Stimulated activated CD8-positive, alpha-beta memory T cell treated with anti-CD3 and anti-CD28 coated beads, Interleukin-4, amount 100 ng/mL, for 48 hours (primary cell): ENCODE data around the gene PTCD1.
"Not testable (repeated sequence)": the region's sequence is repeated elsewhere in the genome, so short reads cannot be mapped to it uniquely, and the experiment has no call there.

ENCODE experiments used
- DNase-seq: peaks from one replicate; pipeline ENCODE4 v3.0.0-alpha.2; 2020

The PTCD1 gene

DNA sequence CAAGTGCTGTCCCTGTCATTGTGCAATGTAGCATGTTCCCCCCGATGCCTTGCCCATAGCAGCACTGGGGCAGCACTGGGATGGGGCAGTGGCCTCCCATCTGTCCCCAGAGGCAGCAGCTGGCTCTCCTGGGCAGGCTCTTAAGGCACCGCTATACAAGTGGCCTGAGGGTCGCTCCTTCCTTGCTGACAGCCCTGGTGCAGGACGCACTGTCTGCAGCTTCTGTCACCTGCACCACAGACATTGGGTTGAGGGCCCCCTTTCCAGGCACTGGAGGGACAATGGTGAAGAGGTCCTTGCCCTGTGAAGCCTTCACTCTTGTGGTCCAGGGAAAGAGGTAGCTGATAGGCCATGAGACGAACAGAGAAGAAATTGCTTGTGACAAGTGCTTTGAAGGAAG is 10.7 kb upstream of the PTCD1 start:
- no peak for DNase-seq

DNA sequence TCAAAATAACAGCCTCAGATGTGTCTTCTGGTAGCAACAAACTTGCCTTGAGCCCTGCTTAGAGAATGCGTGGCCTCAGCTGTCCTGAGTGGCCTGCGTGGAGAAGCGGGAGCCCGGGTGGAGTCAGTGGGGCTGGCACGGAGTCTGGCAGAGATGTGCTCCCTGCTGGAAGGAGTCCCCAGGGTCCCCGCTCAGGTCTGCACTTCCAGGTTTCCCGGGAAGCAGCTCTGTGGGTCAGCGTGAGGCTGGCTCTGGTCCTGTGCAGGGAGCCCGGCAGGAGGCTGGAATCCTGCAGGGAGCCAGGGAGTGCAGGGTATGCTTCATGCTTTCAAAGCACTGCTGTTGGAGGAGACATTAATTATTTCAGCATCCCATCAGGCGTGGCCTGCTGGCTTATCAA is 10.3 kb upstream of the PTCD1 start:
- DNase-seq, result no peak

DNA sequence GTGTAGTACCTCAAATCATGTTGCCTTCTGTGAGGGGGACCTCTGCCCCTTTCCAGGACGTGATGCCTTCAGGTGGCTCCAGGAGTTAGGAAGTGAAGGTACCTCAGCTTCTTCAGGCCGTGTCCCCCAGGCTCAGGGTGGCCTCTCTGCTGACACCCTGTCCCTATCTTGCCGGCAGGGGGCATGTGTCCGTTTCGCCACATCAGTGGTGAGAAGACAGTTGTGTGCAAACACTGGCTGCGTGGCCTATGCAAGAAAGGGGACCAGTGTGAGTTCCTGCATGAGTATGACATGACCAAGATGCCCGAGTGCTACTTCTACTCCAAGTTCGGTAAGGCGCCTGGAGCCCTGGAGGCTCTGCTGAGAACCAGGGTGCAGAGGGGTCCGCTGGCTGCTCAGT is 9.3 kb upstream of the PTCD1 start:
- DNase-seq, result no peak

DNA sequence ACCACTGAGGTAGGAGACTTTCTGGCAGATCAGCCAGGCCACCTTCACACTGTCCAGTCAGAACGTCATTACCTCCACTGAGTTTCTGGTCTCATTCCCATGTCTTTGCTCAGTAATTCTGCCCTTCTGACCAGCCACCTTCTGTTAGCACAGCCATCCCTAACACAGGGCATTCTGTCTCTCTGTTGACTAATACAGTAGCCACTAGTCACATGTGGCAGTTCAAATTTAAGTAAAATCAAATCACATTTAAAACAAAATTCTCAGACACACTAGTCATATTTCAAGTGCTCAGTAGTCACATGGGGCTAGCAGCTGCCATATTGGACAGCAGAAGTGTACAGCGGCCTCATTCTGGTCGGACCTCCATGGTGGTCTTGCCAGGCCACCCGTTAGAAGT is 7.5 kb upstream of the PTCD1 start:
- no peak for DNase-seq

DNA sequence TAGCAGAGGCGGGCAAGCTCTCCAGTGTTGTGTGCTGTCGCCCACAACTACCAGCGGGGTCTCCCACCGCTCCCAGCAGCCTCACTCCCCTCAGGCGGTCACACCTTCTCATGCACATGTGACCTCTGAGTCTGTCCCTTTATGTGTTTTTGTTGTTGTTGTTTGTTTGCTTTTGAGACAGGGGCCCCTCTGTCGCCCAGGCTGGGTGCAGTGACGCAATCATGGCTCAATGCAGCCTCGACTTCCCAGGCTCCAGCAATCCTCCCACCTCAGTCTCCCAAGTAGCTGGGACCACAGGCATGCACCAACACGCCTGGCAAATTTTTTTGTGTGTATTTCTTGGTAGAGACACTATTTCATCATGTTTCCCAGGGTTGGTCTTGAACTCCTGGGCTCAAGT is 1.6 kb upstream of the PTCD1 start:
- DNase-seq, result no peak

DNA sequence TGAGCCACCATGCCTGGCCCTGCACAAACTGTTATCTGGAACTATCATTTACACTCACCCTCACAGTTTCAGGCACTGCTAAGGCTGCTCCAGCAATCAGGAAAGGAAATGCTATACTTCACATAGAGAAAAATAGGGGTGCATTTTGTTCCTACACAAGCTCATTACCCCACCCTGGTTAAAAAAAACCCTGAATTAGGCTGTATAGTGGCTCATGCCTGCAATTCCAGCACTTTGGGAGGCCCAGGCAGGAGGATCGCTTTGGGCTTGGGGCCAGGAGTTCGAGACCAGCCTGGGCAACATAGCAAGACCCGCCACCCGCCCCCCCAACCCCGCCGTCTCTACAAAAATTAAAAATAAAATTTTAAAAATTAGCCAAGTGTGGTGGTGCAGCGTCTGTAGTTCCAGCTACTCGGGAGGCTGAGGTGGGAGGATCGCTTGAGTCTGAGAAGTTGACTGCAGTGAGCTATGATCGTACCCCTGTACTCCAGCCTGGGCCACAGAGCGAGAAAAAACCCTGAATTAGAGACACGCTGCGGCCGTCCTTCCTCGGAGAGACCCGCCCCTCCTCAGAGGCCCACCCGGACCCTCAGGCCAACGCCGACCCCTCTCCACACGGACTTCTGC is 539 bp downstream of the PTCD1 start:
- DNase-seq, result no peak

DNA sequence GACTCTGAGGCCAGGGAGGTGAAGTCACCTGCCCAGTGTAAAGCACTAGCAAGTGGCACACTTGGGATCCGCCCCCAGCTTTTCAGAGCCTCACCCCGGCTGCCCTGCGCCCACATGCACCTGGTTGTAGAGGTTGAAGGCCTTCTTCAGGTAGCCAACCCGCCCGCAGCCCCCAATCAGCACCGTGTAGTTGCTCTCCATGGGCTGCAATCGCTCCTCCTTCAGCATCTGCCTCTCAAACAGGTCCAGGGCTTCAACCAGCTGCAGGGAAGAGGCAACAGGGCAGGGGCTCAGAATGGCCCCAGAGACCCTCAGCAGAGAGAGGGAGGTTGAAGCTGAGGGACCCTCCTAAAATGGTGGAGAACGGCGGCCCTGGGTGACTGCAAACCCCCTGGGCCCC is 5.4 kb downstream of the PTCD1 start:
- DNase-seq, result no peak

DNA sequence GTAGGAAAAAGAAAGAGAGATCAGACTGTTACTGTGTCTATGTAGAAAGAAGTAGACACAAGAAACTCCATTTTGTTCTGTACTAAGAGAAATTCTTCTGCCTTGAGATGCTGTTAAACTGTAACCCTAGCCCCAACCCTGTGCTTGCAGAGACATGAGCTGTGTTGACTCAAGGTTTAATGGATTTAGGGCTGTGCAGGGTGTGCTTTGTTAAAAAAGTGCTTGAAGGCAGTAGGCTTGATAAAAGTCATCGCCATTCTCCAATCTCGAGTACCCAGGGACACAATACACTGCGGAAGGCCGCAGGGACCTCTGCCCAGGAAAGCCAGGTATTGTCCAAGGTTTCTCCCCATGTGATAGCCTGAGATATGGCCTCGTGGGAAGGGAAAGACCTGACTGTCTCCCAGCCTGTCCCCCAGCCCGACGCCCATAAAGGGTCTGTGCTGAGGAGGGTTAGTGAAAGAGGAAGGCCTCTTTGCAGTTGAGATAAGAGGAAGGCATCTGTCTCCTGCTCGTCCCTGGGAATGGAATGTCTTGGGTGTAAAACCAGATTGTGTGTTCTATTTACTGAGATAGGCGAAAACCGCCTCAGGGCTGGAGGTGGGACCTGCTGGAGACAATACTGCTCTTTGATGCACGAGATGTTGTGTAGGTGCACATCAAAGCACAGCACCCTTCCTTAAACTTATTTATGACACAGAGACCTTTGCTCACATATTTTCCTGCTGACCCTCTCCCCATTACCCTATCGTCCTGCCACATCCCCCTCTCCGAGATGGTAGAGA is 6.7 kb downstream of the PTCD1 start:
- not testable (repeated sequence) for DNase-seq

DNA sequence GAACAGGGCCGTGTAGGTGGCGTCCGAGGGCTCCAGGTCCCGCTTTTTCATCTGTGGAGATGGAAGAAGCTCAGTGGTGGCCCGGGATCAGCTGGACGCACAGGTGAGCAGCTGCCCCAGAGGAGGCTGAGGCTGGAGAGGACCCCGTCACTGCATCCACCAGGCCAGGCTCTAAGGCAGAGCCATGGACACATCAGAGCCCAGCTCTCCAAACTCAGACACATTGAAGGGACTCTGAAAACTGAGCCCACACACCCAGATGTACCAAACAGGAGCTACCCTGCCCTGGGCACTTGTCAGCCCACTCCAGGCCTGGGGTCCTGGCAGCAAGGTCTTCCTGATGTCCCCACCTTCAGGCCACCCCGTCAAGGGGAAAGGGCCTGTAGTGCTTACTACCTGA is 8.8 kb downstream of the PTCD1 start:
- no peak for DNase-seq

DNA sequence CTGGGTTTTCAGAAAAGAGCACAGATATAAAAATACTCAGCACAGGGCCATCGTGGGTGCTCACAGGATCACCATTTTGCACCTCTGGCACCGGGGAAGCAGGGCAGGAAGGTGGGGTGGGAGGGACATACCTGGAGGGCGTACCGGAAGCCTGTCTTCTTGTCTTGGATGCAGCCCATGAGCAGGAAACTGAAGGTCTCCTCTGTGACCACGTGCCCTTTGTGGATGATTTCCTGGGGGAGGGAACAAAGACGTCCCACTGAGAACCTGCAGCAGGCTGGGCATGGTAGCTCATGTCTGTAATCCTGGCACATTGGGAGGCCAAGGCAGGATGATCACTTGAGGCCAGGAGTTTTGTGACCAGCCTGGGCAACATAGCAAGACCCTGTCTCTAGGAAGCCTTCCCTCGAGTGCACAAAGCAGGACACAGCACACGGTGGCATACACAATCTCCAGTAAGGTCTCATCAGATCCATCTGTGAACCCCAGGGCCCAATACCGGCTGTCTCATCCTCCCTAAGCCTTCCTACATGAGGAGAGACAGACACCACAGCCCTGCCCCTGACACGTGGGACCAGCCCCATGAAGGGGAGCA is 9.5 kb downstream of the PTCD1 start:
- DNase-seq, result no peak

DNA sequence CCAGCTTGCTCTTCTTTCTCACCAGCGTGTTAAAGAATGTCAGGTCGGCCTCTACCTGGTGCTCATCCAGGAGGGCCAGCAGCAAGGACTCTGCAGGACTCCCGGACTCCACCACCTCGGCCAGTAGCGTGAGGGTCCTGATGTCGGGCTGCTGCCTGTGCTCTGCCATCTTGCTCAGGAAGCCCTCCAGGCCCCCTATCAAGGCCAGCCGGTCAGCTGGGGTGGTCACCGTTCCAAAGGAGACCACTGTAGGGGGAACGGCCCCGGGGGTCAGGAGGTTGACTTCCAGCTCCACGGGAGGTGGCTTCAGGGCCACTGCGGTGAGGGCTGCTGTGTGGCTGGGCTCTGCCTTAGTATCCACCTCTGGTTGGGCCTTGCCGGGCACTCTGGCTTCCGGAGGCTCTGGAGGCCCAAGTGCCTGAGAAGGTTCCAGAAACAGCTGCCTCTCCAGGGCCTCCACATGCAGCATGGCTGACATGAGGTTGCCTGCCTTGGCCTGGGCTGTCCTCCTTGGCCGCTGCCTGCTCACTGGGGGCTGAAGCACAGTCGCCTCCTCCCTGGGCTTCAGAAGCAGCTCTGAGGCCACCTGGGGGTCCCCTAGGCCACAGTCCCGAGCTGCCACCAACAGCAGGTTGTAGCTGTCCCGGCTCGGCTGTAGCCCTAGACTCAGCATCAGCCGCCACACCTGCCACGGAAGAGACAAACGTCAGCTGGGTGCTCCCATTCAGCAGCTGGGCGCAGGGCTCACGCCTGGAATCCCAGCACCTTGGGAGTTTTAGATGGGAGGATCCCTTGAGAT is 13.5 kb downstream of the PTCD1 start:
- DNase-seq, result no peak

DNA sequence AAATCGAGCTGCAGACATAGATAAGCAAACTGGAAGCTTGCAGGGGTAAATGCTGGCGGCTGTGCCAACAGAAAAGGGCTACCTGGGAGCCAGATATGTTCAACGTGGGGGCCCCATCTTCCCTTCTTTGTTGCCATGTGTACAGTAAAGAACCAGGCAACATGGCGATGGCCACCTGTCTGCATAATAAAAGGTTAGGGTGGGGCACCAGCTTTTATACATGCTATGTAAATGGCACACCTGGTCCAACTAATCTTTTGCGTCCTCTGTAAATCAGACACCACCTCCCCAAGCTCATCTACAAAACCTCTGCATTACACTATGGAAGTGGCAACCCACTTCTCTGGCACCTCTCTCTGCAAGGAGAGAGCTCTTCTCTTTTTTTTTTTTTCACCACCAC is 16.0 kb downstream of the PTCD1 start:
- no peak for DNase-seq

DNA sequence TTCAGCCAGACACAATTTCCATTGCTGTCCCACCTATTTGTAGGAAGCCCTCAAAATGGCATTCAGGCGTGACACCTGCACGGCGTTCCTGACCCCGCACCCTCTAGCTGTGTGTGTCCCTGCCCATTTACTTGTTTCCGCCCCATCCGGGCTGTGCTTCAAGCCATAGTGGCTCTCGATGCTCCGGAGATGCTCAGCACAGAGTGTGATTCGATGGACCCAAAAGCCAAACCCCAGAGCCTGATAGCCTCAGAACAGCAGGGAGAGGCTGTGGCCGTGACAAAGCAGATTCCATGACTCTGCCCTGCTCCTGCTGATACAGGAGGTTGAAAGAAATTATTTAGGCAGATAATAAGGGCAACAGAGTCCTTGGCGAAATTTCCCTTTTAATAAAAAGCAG is 16.4 kb downstream of the PTCD1 start:
- no peak for DNase-seq

DNA sequence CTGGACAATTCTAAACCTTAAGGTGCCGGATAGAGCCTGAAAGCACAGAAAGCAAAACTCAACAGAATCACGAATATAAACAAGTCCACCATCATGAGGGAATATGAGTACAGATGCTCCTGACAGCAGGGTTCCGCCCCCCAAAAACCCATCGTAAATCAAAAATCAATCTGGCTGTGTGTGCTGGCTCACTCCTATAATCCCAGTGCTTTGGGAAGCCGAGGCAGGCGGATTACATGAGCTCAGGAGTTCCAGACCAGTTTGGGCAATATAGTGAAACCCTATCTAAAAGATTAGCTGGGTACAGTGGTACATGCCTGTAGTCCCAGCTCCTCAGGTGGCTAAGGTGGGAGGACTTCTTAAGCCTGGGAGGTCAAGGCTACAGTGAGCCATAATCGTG is 17.6 kb downstream of the PTCD1 start:
- no peak for DNase-seq

DNA sequence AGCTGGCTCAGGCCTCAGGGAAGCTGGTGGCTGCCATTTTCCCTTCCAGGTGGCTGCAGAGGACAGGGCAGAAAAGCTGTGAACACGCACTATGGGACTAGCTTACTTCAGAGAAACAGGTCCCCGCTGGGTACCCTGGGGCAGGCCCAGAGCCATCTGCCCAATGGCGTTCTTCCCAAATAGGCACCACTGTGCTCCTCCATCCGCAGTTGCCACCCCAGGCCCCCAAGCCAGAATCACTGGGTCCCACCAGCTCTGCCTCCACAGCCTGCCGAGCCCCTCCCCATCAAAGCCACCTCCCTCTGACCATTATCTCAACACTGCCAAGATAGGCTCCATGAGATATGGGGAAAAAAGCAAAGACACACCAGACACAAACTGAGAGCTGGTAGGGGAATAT is 18.4 kb downstream of the PTCD1 start:
- DNase-seq, result no peak

DNA sequence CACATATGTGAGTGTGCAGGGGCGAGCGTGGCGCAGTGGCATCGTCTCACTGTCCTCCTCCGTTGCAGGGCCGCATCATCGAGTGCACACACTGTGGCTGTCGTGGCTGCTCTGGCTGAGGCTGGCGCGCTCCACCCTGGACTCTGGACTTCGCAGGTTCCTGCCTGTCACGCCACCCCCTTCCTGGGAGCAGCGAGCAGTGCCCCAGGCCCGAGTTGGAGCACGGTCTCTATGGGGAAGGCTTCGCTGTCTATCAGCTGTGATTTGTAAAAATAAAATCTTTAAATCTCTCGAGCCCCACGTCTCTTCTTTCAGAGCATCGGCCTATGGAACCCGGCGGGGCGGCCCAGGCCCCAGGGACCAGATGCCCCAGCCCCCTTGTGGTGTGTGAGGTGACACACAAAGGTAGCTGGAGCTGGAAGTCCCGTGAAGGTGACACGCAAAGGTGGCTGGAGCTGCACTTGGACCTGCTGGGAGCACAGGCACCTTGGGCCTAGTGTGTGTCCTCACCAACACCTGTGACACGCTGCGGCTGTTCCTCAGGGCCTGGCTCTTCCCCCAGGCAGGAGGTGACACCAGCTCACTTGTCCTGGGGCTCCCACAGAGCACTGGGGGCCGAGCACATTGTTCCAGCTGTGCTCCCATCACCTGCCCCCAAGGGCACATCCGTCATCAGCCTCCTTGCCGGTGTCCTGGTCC is 19.1 kb downstream of the PTCD1 start:
- DNase-seq, result no peak

DNA sequence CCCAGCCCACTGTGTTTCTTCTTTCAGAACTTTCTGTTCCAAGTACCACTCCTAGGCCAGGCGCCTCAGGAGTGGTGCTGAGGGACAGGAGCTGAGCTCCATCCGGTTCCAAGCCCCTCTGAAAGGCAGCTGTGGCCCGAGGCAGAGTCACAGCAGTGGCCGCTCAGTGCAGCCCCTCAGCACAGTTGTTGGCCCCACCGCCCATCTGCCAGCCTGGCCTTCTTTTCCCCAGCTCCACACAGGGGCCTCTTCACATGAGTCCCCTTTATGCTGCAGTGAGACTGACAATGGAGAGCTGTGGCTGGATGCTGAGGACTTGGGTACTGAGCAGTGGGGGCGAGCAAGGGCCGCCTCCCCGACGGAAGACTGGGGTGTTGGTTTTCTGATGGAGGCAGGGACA is 20.3 kb downstream of the PTCD1 start:
- DNase-seq, result no peak

DNA sequence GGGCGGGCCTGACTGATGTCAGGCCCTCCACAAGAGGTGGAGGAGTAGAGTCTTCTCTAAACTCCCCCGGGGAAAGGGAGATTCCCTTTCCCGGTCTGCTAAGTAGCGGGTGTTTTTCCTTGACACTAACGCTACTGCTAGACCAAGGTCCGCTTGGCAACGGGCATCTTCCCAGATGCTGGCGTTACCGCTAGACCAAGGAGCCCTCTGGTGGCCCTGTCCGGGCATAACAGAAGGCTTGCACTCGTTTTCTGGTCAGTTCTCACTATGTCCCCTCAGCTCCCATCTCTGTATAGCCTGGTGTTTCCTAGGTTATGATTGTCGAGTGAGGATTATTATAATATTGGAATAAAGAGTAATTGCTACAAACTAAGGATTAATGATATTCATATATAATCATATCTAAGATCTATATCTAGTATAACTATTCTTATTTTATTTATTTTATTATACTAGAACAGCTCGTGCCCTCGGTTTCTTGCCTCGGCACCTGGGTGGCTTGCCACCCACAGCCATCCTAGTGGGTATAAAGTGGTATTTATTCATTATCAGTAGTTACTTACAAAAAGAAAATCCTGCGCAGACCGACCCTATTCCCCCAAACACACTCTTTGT is 23.0 kb downstream of the PTCD1 start:
- peak; percentile 62 for DNase-seq

DNA sequence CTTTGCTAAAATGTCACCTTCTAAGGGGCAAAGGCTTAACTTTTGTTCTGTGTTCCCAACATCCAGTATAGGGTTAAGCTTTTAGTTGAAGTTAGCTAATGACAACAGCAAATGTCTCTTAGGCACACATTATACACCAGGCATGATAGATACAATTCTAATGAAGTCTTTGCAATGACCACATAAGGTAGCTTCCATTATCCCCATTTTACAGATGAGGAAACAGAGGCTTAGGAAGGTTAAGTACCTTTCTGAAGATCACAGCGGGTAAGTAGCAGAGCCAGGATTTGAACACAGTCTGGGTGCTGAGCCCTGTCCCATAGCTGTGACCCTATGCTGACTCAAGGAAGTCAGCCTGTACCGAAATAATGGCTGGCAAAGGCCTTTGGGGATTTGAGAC is 28.0 kb downstream of the PTCD1 start:
- no peak for DNase-seq

DNA sequence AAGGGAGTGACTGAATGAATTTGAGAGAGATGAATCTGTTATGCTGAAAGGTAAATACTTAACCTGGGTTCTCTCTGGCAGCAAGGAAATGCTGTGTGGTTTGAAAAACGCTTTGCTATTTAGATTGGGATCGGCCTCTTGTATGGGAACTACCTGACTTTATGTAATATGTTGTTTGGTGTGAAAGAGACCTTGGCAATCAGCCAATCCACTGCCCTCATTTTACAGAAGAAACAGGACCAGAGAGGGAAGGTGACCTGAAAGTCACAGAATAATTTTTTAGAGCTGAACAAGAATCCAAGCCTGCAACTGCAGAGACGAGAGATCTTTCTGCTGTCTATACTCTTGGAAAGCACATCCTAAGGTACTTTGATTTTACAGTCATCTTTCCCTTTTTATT is 28.8 kb downstream of the PTCD1 start:
- DNase-seq, result no peak

DNA sequence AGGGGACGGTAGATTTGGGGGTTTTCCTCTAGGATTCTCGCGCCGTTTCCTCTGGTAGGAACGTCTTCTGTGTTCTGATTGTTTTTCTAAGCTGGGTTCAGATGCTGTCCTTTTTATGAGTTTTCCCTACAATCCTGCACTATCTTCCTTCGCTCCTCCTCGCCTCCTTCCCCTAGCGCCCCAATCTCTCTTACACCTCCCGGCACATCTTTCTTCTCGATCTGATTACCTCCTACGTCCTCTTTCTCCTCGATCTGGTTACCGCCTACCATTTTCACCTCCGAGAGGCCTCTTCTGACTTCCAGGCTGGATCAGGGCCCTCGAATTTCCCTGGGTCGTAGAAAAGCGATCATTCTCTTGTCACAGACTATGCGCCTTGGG is 29.4 kb downstream of the PTCD1 start:
- no peak for DNase-seq

DNA sequence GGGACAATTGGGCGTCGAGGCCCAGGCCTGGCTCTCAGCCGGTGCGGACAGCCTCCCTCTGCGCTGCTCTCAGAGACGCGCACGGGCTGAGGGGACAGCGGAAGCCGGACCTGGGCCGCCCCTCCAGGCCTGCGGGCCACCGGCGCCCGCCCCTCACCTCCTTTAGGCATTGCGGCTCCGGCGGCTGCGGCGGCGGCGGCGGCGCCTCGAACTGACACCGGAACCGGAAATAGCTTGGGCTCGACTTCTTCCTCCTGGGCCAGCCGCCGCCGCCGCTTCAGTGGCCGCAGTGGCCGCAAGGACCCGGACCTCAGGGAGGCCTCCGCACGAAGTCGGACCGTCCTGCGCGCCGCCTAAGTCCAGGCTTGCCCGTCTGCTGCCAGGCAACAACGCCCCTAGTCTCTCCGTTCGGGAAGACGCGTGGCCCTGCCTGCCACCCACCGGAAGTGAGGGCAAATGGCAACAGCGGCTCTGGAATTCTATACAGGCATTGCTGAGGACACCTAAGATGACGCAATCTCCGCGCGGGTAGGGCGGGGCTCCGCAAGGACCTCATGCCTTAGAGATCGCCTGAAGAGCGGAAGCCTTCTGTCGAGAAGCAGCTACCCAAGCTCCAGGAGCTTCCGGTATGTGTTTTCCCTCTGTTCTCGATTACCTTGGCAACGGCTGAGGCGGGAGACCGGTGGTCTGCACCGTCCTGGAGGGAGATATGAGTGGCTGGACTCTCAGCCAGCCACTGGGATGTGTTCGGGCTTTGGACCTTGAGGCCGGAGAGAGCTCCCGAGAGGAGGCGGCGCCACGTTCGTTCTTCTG is 30.0 kb downstream of the PTCD1 start, which contains the start of the genes BUD31 and PDAP1:
Gene BUD31, plus strand, starts transcription at position 591 of the 813 bp plus-strand sequence. CDS start 2,124 bp downstream, outside the sequence.
Gene PDAP1, minus strand, starts transcription at position 219 of the 813 bp plus-strand sequence. Its CDS starts 49 bp downstream, at position 170.
- peak; percentile 95 for DNase-seq
